HG03175 (cell line): ENCODE data around the gene YJEFN3.

Experiments
- ATAC-seq: cut with Tn5 transposase; IDR thresholded peaks from one replicate; pipeline ENCODE4 v1.9.1; 2021; ENCODE audit warnings: mild to moderate bottlenecking, moderate library complexity; ENCODE audit not compliant: unreplicated experiment

The YJEFN3 gene

DNA sequence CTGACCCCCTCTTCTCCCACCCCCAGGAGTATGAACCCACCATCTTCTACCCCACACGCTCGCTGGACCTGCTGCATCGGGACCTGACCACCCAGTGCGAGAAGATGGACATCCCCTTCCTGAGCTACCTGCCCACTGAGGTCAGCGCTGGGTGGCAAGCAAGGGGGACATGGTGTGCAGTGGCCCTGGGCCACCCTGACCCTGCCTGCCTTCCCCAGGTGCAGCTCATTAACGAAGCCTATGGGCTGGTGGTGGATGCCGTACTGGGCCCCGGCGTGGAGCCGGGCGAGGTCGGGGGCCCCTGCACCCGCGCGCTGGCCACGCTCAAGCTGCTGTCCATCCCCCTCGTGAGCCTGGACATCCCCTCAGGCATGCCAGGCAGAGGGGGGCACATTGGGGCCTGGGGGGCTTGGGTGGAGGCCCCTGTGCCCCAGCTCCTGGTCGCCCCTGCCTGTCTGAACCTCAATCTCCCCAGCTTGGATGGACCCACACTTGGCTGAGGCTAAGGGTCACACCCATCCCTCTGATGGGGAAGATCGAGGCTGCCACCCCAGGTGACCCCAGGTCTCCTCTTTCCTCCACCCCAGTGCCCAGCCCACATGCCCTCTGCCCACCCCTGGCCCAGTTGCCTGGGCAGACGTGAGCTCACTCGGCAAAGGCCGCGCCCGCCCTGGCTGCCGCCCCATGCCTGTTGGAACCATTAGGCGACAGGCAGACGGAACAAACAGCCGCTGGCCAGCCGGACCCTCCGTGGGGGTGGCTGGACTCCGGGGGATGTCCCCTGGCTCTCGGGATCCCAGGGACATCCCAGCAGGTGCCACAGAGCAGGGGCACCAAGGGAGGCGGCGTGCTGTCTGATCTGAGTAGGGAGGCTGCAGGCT lies 6.8 kb downstream of the YJEFN3 start:
- ATAC-seq, result no peak

DNA sequence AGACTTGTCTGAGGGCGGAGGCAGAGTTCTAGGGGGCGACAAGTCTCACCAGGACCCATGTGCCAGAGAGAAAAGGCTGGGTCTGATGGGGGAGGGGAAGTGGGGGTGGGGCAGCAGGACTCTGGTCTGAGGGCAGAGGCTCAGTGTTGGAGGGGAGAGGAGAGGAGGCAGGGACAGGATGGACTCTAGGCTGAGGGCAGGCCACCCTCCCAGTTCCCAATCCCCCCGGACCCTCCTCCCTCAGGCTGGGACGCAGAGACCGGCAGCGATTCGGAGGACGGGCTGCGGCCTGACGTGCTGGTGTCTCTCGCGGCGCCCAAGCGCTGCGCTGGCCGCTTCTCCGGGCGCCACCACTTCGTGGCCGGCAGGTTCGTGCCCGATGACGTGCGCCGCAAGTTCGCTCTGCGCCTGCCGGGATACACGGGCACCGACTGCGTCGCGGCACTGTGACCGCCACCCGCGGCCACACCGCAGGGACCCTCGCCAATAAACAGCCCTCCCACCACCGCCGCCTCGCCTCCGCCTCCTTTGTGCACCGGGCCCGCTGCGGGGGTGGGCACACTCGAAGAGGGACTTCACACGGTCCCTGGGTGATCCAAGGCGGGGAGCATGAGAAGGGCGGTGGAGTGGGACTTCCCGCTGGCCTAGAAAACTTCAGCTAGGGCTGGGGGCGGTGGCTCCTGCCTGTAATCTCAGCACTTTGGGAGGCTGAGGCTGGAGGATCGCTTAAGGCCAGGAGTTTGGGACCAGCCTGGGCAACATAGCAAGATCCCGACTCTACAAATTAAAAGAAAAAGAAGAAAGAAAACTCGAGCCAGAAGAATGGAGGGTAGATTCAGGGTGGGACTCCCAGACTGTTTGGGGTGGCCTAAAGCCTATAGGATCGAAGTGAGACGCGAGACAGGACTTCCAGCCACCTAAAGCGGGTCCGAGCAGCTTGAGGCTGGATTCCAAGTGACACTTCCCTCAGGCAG lies 8.7 kb downstream of the YJEFN3 start:
- ATAC-seq, result no peak

DNA sequence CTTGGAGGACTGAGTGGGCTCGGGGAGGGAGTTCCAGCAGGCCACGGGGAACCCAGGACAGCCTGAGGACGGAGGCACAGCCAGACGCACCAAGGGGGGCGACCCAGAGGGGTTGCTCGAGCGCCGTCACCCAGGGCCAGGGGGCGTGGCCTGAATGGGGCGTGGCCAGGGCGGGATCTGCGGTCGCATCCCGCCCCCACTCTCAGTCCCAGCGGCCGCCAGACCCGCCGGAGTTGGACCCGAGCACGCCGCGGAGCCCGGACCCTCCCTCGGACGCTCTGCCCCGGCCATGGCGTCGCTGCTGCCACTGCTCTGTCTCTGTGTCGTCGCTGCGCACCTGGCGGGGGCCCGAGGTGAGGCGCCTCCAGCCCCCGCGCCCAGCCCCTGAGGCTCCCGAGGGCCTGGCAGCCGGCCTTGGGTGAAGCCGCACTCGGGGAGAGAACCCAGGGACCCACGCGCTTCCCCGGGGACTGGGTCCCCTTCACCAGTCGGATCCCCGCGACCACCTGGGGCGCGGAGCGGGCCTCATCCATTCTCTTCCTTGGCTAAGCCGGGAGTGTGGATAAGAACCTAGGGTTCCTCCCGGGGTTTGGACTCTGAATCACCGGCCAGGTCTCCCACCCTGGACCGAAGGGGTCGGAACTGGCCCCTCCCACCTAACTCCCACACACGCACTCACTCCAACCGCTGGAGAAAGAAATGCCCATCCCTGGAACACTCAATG lies 9.5 kb downstream of the YJEFN3 start, which contains the start of gene CILP2:
Gene CILP2, plus strand, starts transcription at position 205 of the 724 bp plus-strand sequence. Its CDS starts 85 bp downstream, at position 290.
- no peak for ATAC-seq

DNA sequence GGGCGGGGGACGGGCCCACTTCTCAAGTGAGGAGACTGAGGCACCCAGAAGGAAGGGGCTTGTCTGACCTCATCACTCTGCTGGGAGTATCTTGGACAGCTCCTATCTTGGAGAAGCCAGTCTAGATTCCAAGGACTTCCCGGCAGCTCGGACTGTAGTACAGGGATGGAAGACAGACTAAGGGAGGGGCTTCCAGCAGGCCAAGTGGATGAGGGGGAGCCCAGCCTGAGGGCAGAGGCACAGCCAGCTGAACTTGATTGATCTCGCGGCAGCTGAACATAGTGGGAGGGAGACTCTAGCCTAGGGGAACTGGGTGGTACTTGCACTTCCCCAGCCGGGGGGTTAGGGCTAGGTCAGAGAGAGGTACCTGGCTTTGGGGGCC lies 10.1 kb downstream of the YJEFN3 start:
- no peak for ATAC-seq

DNA sequence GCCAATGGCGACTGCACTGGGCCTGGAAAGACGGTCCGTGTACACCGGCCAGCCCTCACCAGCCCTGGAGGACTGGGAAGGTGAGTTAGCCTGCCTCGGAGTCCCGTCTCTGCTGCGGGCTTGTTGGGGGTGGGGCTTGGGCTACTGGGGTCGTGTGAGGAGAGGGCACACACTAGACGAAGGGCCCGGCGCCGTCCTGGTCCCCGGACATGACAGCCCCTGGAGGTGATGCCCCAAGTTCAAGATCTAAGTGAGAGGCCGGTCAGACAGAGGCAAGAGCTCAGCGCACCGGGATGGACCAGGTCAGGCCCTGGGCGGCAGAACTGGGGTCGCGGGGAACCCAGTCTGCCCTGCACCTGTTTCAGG lies 11.0 kb downstream of the YJEFN3 start:
- ATAC-seq, result no peak

DNA sequence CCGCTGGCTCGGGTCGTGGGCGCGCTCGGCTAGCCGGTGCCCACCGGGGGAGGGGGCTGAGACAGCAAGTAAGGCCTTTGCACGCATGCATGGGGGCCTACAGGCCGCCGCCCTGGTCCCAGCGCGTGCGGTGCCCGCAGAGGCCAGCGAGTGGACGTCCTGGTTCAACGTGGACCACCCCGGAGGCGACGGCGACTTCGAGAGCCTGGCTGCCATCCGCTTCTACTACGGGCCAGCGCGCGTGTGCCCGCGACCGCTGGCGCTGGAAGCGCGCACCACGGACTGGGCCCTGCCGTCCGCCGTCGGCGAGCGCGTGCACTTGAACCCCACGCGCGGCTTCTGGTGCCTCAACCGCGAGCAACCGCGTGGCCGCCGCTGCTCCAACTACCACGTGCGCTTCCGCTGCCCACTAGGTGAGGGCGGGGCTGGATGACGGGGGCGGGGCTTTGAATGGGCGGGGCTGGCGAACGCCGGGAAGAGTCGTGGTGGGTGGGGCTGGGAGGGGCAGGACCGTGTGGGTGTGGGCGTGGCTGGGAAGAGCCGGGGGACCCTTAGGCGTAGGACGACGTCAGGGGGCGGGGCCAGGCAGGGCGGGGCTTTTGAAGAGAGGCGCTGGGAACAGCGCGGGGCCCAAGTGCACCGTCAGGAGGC lies 11.5 kb downstream of the YJEFN3 start:
- ATAC-seq, result no peak

DNA sequence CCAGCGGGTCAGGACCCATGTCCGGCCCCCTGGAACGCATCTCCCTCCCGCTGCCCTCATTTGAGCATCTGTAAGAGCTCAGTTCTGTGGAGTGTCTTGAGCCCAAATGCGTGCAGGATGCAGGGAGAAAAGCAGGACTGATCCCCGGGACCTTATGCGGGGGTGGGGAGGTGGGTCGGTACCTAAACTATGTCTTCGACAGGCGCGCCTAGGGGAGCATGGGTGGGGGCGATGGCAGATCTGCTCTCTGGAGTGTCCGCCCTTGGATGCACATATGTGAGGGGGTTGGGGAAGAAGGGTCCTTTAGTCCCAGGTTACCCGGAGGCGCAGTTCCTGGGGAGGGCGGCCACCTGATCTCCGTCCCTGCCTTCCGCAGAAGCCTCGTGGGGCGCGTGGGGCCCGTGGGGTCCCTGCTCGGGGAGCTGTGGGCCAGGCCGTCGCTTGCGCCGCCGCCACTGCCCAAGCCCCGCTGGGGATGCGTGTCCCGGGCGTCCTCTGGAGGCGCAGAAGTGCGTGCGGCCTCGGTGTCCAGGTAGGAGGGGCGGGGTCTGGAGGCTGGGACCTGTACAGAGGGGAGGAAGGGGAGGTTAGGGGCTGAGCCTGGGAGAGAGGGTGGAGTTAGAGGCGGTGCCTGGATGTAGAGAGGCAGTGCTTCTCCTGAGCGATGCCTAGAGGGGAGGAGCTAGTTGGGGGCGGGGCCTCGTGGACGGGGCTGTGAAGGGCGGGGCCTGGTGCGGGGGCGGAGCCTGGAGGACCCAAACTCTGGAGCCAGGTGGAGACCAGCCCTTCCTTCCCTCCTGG lies 12.2 kb downstream of the YJEFN3 start:
- no peak for ATAC-seq

DNA sequence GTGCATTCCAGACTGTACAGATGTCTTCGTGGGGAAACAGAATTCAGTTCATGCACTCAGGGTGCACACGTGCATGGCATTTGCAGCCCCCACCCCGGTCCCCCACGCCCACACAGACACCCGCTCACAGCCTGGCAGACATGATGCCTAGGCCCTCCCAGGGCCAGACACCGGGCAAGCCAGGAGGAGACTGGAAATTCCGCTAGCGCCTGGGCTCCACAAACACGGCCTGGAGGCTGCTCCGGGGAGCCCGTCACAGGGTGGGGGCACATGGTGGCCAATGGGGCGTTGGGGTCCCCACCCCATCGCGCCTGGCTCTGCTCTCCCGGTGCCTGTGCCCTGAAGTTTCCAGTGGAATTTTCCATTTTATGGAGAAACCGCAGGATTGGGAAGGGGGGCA lies 12.9 kb downstream of the YJEFN3 start:
- ATAC-seq, result no peak

DNA sequence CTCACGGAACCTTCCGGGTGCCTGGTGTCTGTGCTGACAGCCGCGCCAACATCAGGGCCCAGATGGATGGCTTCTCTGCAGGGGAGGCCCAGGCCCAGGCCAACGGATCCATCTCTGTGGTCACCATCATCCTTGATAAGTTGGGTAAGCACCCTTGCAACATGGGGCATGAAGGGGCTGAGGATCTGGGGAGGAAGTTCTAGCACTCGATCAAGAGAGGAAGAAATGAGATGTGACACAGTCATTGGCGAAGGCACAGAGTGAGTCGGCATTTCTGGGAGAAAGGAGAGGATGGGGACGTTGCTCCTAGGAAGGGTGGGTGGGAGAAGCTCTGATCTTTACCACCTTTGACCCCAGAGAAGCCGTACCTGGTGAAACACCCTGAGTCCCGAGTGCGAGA lies 13.8 kb downstream of the YJEFN3 start:
- no peak for ATAC-seq

DNA sequence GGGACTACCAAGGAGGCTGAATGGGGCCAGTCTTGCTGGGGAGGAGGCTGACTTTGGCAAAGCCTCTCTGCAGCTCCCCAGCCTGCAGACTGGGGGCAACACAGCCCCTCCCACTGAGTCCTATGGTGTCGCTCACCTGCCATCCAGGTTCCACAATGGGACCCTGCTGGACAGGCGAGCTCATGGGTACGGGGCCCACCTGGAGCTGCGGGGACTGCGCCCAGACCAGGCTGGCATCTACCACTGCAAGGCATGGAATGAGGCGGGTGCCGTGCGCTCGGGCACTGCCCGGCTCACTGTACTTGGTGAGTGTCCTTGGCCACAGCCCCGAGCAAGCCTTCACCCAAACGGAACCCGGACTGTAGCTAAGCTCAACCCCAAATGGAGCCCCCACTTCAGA lies 14.4 kb downstream of the YJEFN3 start:
- ATAC-seq, result no peak

DNA sequence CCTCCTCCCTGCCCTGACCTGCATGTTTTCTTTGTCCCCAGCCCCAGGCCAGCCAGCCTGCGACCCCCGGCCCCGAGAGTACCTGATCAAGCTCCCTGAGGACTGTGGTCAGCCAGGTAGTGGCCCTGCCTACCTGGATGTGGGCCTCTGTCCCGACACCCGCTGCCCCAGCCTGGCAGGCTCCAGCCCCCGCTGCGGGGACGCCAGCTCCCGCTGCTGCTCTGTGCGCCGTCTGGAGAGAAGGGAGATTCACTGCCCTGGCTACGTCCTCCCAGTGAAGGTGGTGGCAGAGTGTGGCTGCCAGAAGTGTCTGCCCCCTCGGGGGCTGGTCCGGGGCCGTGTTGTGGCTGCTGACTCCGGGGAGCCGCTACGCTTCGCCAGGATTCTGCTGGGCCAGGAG lies 14.9 kb downstream of the YJEFN3 start:
- ATAC-seq, result no peak

DNA sequence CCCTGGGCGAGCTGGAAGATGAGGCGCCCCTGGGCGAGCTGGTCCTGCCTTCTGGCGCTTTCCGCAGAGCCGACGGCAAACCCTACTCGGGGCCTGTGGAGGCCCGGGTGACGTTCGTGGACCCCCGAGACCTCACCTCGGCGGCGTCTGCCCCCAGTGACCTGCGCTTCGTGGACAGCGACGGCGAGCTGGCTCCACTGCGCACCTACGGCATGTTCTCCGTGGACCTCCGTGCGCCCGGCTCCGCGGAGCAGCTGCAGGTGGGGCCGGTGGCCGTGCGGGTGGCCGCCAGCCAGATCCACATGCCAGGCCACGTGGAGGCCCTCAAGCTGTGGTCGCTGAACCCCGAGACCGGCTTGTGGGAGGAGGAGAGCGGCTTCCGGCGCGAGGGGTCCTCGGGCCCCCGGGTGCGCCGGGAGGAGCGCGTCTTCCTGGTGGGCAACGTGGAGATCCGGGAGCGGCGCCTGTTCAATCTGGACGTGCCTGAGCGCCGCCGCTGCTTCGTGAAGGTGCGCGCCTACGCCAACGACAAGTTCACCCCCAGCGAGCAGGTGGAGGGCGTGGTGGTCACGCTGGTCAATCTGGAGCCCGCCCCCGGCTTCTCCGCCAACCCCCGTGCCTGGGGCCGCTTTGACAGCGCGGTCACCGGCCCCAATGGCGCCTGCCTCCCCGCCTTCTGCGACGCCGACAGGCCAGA lies 15.7 kb downstream of the YJEFN3 start:
- no peak for ATAC-seq

DNA sequence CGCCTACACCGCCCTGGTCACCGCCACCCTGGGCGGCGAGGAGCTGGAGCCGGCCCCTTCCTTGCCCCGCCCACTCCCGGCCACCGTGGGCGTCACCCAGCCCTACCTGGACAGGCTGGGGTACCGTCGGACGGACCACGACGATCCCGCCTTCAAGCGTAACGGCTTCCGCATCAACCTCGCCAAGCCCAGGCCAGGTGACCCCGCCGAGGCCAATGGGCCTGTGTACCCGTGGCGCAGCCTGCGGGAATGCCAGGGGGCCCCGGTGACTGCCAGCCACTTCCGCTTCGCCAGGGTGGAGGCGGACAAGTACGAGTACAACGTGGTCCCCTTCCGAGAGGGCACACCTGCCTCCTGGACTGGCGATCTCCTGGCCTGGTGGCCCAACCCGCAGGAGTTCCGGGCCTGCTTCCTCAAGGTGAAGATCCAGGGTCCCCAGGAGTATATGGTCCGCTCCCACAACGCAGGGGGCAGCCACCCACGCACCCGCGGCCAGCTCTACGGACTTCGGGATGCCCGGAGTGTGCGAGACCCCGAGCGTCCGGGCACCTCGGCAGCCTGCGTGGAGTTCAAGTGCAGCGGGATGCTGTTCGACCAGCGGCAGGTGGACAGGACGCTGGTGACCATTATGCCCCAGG lies 16.4 kb downstream of the YJEFN3 start:
- ATAC-seq, result no peak

DNA sequence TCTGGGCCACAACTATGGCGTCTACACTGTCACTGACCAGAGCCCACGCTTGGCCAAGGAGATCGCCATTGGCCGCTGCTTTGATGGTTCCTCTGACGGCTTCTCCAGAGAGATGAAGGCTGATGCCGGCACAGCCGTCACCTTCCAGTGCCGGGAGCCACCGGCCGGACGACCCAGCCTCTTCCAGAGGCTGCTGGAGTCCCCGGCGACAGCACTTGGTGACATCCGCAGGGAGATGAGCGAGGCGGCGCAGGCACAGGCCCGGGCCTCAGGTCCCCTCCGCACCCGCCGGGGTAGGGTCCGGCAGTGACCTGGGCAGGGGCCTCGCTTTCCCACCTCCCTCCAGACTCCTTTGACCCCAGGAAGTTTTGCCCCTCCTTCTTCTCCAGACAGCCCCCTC lies 17.0 kb downstream of the YJEFN3 start:
- no peak for ATAC-seq

DNA sequence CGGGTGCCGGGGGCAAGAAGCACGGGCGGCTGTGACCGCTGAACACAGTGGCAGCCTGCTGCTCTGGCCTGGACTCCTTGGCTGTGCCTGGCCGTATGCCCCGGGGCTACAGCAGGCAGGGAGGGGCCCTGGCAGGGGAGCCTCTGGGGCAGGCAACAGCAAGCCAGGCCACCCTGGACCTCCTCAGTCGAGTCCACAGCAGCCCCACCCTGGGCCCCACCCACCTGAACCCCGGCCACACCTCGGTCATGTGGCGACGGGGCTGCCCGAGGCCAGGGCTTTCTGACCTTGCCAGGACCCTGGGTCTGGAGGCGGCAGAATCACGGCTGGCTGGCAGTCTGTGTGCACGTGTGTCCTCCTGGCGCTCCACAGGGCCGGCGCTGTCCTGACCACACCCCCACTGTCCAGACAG lies 18.0 kb downstream of the YJEFN3 start:
- no peak for ATAC-seq

DNA sequence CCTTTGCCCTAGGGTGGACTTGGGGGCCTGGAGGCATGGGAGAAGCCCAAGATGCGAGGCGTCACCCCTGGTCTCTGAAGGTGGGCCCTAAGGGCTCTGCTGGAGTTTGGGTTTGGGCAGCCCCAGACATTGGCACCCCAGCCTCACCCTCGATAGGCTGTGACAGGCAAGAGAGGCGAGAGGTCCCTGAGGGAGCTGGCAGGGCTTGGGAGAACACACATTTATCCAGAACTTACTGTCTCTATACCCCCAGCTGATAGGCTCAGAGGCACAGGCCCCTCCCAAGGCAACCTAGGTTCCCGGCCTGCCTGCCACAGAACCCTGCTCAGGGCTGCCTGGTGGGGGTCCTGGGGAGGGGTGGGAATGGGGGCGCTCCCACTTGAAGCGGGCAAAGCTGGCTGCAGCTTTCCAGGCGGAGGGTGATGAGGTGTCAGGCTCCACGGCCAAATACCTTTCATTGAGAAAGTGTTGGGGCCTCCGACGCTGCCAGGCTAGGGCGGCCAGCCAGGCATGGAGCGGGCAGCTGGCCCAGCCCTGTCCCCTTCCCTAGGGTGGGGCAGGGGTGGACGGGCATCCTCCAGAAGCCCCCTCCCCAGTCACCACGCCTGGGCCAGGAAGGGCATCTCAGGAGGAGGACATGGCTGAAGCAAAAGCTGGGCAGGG lies 19.1 kb downstream of the YJEFN3 start:
- ATAC-seq, result no peak

DNA sequence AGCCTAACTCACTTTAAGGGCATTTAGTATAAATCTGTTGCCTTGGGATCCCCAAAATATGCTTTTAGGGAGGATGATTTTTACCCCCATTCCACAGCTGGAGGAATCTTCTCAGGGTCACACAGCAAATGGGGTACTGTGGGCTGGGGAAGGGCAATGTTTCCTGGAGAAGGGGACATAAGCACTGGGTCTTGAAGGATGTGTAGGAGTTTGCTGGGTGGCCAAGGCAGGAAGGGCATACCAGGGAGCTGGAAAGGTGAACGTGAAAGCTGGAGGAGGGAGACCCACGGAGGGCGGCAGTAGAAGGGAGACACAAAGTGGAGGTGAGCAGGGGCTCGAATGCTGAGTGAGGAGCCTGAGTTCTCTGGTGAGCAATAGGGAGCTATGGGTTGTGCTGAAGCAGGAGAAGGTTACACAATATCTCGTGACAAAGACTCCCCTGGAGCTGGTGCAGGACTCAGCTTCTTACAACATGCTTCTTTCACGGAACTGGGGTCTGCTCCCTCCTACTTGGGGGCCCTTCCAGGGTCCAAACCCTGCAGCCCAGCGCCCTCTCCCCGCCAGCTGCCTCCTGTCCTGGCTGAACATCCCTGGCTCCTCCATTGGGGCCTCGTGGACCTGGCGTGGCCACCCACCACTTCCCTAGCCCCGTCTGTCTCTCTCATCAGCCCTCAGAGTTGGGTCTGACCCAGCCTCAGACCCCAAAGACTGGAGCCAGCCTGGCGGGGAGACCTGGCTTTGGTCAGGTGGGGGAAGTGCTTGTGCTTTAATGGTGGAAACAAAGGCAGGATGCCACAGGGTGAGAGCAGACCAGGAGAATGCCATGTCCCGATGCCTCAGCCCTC lies 20.4 kb downstream of the YJEFN3 start:
- no peak for ATAC-seq
